Ascending aorta (tissue), 2 donors: ENCODE results near the gene EDIL3. TPM values are rescaled to one million over a fixed set of nuclear protein-coding genes. Genes with fewer than 3 reads are reported as not detected.

Source experiments
- DNase-seq, 2 donors: peaks; one replicate each; pipeline ENCODE4 v3.0.0-alpha.2; 2019; ENCODE audit warnings: low spot score in 2 of 2
- H3K27ac ChIP-seq, 2 donors: fragments of 200-600 bp; sonication (generic); one replicate each; pipeline ENCODE4 v1.5.1; 2016 to 2017; ENCODE audit warnings: mild to moderate bottlenecking in 1 of 2
- H3K27me3 ChIP-seq: fragments of 200-600 bp; sonication (generic); one replicate; pipeline ENCODE4 v1.5.1; 2017
- H3K36me3 ChIP-seq, 2 donors: fragments of 200-600 bp; sonication (generic); one replicate each; pipeline ENCODE4 v1.5.1; 2016
- H3K4me1 ChIP-seq, 2 donors: fragments of 200-600 bp; sonication (generic); one replicate each; pipeline ENCODE4 v1.5.1; 2016 to 2017; ENCODE audit warnings: mild to moderate bottlenecking in 1 of 2
- H3K4me3 ChIP-seq, 2 donors: fragments of 200-600 bp; sonication (generic); one replicate each; pipeline ENCODE4 v1.5.1; 2016 to 2017; ENCODE audit warnings: mild to moderate bottlenecking in 1 of 2
- H3K9me3 ChIP-seq, 2 donors: fragments of 200-600 bp; sonication (generic); one replicate each; pipeline ENCODE4 v1.5.1; 2016
- intact Hi-C: fragments of 100-400 bp; cut with DNase I; formaldehyde crosslinking; loops from one replicate; pipeline ENCODE4 v1.15.1; 2023
- total RNA-seq: library from RNA; depleted of rRNA; stranded (reverse); fragments of >200 nt; gene quantifications from one replicate; pipeline ENCODE4 v1.1.0, GENCODE V29; 2016
- TF ChIP-seq, protein P1 (sequence below), 3 experiments: fragments of 200-600 bp in 2 of 3; fragments of 450-650 bp in 1 of 3; sonication (generic) in 2 of 3; IDR thresholded peaks; one replicate each; pipeline ENCODE4 v1.5.1; 2016 to 2019; ENCODE audit warnings: antibody characterized with exemption in 3 of 3, mild to moderate bottlenecking in 1 of 3, moderate library complexity in 1 of 3

EDIL3 gene
- total RNA-seq, 1 donor from 2014 or later: 68.1 TPM

DNA sequence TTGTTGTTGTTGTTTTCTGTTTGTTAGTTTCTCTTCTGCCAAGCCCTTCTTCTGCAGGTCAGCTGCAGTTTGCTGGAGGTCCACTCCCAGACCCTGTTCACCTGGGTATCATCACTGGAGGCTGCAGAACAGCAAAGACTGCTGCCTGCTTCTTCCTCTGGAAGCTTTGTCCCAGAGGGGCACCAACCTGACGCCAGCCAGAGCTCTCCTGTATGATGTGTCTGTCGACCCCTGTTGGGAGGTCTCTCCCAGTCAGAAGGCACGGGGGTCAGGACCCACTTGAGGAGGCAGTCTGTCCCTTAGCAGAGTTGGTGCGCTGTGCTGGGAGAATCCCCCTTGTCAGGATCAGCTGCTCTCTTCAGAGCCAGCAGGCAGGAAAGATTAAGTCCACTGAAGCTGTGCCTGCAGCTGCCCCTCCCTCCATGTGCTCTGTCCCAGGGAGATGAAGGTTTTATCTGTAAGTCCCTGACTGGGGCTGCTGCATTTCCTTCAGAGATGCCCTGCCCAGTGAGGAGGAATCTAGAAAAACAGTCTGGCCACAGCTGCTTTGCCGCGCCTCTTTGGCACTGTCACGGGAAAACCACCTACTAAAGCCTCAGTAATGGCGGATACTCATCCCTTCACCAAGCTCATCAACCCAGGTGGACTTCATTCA, 299.2 kb downstream of the EDIL3 start:
- no peaks in the 10 kb centered on the region for H3K9me3 ChIP-seq
- no peak overlapping the region for H3K27ac ChIP-seq
- TF ChIP-seq, protein P1, sequence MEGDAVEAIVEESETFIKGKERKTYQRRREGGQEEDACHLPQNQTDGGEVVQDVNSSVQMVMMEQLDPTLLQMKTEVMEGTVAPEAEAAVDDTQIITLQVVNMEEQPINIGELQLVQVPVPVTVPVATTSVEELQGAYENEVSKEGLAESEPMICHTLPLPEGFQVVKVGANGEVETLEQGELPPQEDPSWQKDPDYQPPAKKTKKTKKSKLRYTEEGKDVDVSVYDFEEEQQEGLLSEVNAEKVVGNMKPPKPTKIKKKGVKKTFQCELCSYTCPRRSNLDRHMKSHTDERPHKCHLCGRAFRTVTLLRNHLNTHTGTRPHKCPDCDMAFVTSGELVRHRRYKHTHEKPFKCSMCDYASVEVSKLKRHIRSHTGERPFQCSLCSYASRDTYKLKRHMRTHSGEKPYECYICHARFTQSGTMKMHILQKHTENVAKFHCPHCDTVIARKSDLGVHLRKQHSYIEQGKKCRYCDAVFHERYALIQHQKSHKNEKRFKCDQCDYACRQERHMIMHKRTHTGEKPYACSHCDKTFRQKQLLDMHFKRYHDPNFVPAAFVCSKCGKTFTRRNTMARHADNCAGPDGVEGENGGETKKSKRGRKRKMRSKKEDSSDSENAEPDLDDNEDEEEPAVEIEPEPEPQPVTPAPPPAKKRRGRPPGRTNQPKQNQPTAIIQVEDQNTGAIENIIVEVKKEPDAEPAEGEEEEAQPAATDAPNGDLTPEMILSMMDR (IDR thresholded peaks at IDR 0.05): no peak
- H3K4me1 ChIP-seq: no peaks in the 10 kb centered on the region
- intact Hi-C loops: no loop called here
- H3K4me3 ChIP-seq: no peak overlapping the region
- DNase-seq: no peak
- H3K27me3 ChIP-seq: no peaks in the 10 kb centered on the region
- no peaks in the 10 kb centered on the region for H3K36me3 ChIP-seq

DNA sequence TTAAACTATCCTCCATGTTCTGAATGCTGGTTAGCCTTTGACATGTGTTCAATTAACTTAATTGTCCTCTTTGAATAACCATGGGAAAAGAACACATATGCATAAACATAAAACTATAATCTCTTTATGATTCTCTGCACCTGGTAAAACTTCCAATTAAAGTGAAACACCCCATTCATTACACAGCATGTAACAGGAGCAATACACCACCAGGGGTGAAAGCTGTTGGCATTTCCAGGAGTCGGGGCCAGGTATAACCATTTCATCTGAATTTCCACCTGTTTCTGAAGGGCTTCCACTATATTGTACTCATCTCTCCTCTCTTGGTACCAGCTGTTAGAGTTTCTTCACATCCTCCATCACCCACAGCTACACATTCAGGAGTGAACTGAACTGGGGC, 303.8 kb downstream of the EDIL3 start:
- Histone ChIP-seq H3K4me3 (no peak overlapping the region), H3K9me3 (no peaks in the 10 kb centered on the region), H3K27me3 (no peaks in the 10 kb centered on the region), H3K4me1 (no peaks in the 10 kb centered on the region), H3K27ac (no peak overlapping the region), H3K36me3 (no peaks in the 10 kb centered on the region)
- intact Hi-C loops: no loop called here
- DNase-seq: no peak
- TF ChIP-seq, protein P1 (IDR thresholded peaks at IDR 0.05): no peak

- intact Hi-C loops: no loop called here
- H3K9me3 ChIP-seq: no peaks in the 10 kb centered on the region
- H3K27ac ChIP-seq: no peak overlapping the region
- no peak overlapping the region for H3K4me3 ChIP-seq
- no peak for DNase-seq
- no peaks in the 10 kb centered on the region for H3K36me3 ChIP-seq
- TF ChIP-seq, protein P1 (IDR thresholded peaks at IDR 0.05): no peak
- H3K27me3 ChIP-seq: no peaks in the 10 kb centered on the region
- no peaks in the 10 kb centered on the region for H3K4me1 ChIP-seq
Measured at GRCh38 chr5:84072339-84072738, 312.3 kb downstream of the EDIL3 start.

DNA sequence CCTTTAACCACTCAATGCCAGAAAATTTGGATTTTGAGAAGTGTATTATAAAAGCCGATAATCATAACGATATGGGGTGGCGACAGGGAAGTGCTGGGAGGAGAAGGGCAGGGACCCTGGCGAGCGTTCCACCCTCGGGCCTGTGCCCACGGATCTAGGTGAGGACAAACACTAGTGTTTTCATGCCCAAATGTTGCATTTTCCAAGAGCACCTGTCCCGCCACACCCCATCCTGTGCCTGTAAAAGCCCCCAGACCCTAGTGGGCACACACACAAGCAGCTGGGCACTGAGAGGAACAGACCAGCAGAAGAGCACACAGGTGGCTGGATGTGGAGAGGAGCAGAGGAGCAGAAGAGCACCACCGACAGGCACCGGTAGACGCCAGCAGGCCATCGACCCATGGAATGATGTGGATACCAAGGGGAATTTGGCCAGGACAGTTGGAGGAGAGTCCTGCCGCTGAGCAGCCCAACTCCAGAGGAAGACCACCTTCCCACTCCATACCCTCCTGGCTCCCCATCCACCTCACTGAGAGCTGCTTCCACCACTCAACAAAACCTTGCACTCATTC, 315.0 kb downstream of the EDIL3 start:
- TF ChIP-seq, protein P1 (IDR thresholded peaks at IDR 0.05): no peak
- H3K4me3 ChIP-seq: no peak overlapping the region
- no peaks in the 10 kb centered on the region for H3K36me3 ChIP-seq
- no peaks in the 10 kb centered on the region for H3K9me3 ChIP-seq
- intact Hi-C loops: no loop called here
- no peaks in the 10 kb centered on the region for H3K27me3 ChIP-seq
- DNase-seq: no peak
- no peak overlapping the region for H3K27ac ChIP-seq
- H3K4me1 ChIP-seq: no peaks in the 10 kb centered on the region

DNA sequence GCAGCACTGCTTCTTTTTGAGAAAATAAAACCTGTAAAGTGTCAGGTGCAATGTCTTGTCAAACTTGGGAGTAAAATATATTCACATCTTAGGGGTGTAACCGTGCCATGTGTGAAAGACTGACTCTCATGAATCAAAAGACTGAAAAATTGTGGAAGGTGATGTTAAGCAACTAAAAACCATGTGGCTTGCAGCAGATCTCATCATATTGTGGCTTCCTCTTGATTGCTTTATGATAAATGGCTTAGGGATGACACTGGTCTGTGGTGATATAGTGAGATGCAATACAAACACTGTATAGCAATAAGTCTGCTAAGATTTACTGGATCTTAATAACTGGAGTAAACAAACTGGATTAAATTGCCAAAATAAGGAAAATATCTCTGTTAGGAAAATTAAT, 321.6 kb downstream of the EDIL3 start:
- H3K27me3 ChIP-seq: no peaks in the 10 kb centered on the region
- H3K27ac ChIP-seq: no peak overlapping the region
- no peak overlapping the region for H3K4me3 ChIP-seq
- intact Hi-C loops: no loop called here
- TF ChIP-seq, protein P1 (IDR thresholded peaks at IDR 0.05): no peak
- peaks cover 0 to 6% of the 10 kb centered on the region in 2 donors for H3K36me3 ChIP-seq
- no peaks in the 10 kb centered on the region for H3K4me1 ChIP-seq
- no peak for DNase-seq
- H3K9me3 ChIP-seq: no peaks in the 10 kb centered on the region
